PC-3 (cell line): Measurements from ENCODE around the gene MRTFA.

Source experiments
- CTCF ChIP-seq: fragments of 300-600 bp; sonication (generic); conservative IDR thresholded peaks from 2 replicates; pipeline ENCODE4 v1.5.1; 2017; ENCODE audit warnings: antibody characterized with exemption, low read depth, mild to moderate bottlenecking, low read length
- EZH2 ChIP-seq: fragments of 300-600 bp; sonication (generic); IDR thresholded peaks from one replicate; pipeline ENCODE4 v1.6.1; 2017; ENCODE audit warnings: antibody characterized with exemption, mild to moderate bottlenecking, low read length; ENCODE audit not compliant: unreplicated experiment
- EZH2phosphoT487 ChIP-seq: fragments of 300-600 bp; sonication (generic); IDR thresholded peaks from 2 replicates; pipeline ENCODE4 v1.6.1; 2018; ENCODE audit warnings: mild to moderate bottlenecking, antibody characterized with exemption, low read length, borderline replicate concordance

DNA sequence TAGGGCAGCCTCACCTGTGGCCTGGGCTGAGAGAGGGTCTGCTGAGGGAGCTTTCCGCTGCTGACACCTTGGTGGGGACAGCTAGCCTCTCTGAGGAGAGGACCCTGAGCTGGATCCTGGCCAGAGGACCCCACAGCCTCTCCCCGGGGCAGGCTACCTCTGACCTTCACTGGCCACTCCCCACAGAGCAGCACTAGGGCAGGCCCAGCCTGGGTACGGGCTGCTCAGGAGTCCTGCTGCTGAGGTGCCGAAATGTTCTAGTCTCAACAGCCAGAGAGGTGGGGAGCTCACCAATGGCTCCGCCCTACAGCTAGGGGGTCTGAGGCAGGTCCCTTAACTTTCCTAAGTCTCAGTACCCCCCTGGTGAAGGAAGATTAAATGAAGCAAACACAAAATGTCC is 218.6 kb downstream of the MRTFA start:
- TF ChIP-seq CTCF: no peak
- TF ChIP-seq EZH2phosphoT487: no peak
- TF ChIP-seq EZH2: no peak
